A673 (cell line): Measurements from ENCODE around the gene SIT1.

Experiments
- CTCF ChIP-seq: fragments of 300-800, 200-600 bp; sonication (generic); conservative IDR thresholded peaks from 2 replicates; pipeline ENCODE4 v1.5.1; 2017; ENCODE audit warnings: low read depth, mild to moderate bottlenecking, antibody characterized with exemption, low read length, moderate library complexity, mixed read lengths
- EZH2 ChIP-seq: fragments of 200-600 bp; sonication (generic); IDR thresholded peaks from 2 replicates; pipeline ENCODE4 v1.6.1; 2017; ENCODE audit warnings: borderline replicate concordance, low read depth, mild to moderate bottlenecking, mixed read lengths, antibody characterized with exemption, low read length; ENCODE audit not compliant: poor library complexity, severe bottlenecking

- TF ChIP-seq EZH2 (no peak), CTCF (no peak)
Observed at GRCh38 chr9:35687972-35688557, 37.3 kb upstream of the SIT1 start.
